ENCODE measurements around the gene GLYATL1. TPM values are rescaled to one million over a fixed set of nuclear protein-coding genes. Genes with fewer than 3 reads are reported as not detected.

GLYATL1 gene
- total and polyA plus RNA-seq, 2 experiments from 2014 or later, result 7.9 to 12.6 TPM

- no peaks in the 10 kb centered on the region for H3K9me2 ChIP-seq (ENCODE audit: insufficient read depth)
- H3K27ac Mint-ChIP-seq, result no peak overlapping the region
- H3K4me1 ChIP-seq (ENCODE audit: insufficient read depth), result no peaks in the 10 kb centered on the region
- no peaks in the 10 kb centered on the region for H3F3A ChIP-seq (replicated peaks; ENCODE audit: low read depth)
- H3K27me3 ChIP-seq (ENCODE audit: insufficient read depth), result no peaks in the 10 kb centered on the region
- no peak overlapping the region for H2AFZ ChIP-seq
- peaks cover 4% of the 10 kb centered on the region for H3K27me3 Mint-ChIP-seq (ENCODE audit: insufficient read depth, low read depth, poor library complexity)
- H3K36me3 ChIP-seq (ENCODE audit: insufficient read depth), result no peaks in the 10 kb centered on the region
- no peak overlapping the region for H3K4me3 Mint-ChIP-seq
- no peaks in the 10 kb centered on the region for H4K20me1 ChIP-seq (replicated peaks; ENCODE audit: insufficient read depth)
- H3K36me3 Mint-ChIP-seq (ENCODE audit: low read depth), result peaks cover 3% of the 10 kb centered on the region; the same call in 1 of the 3 replicates
- no peaks in the 10 kb centered on the region for H3K79me2 ChIP-seq (replicated peaks; ENCODE audit: insufficient read depth)
- H3K4me3 ChIP-seq, result no peak overlapping the region
- peaks cover 10% of the 10 kb centered on the region for H3K9me3 Mint-ChIP-seq
- no peak overlapping the region for H3K27ac ChIP-seq (ENCODE audit: low read depth)
- H3K4me1 Mint-ChIP-seq, result no peaks in the 10 kb centered on the region
- no peak for DNase-seq (ENCODE audit: low spot score)
- no peak overlapping the region for H3K4me2 ChIP-seq
- ATAC-seq, result no peak
- no peak for TF ChIP-seq EZH2phosphoT487 (IDR thresholded peaks at IDR 0.05; ENCODE audit: unreplicated experiment)
- TF ChIP-seq, protein P1, sequence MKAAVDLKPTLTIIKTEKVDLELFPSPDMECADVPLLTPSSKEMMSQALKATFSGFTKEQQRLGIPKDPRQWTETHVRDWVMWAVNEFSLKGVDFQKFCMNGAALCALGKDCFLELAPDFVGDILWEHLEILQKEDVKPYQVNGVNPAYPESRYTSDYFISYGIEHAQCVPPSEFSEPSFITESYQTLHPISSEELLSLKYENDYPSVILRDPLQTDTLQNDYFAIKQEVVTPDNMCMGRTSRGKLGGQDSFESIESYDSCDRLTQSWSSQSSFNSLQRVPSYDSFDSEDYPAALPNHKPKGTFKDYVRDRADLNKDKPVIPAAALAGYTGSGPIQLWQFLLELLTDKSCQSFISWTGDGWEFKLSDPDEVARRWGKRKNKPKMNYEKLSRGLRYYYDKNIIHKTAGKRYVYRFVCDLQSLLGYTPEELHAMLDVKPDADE (IDR thresholded peaks at IDR 0.05), result no peak
- TF ChIP-seq CREB1 (CRISPR knock-in tag; IDR thresholded peaks at IDR 0.05; ENCODE audit: low read depth), result no peak
- TF ChIP-seq, protein P2, sequence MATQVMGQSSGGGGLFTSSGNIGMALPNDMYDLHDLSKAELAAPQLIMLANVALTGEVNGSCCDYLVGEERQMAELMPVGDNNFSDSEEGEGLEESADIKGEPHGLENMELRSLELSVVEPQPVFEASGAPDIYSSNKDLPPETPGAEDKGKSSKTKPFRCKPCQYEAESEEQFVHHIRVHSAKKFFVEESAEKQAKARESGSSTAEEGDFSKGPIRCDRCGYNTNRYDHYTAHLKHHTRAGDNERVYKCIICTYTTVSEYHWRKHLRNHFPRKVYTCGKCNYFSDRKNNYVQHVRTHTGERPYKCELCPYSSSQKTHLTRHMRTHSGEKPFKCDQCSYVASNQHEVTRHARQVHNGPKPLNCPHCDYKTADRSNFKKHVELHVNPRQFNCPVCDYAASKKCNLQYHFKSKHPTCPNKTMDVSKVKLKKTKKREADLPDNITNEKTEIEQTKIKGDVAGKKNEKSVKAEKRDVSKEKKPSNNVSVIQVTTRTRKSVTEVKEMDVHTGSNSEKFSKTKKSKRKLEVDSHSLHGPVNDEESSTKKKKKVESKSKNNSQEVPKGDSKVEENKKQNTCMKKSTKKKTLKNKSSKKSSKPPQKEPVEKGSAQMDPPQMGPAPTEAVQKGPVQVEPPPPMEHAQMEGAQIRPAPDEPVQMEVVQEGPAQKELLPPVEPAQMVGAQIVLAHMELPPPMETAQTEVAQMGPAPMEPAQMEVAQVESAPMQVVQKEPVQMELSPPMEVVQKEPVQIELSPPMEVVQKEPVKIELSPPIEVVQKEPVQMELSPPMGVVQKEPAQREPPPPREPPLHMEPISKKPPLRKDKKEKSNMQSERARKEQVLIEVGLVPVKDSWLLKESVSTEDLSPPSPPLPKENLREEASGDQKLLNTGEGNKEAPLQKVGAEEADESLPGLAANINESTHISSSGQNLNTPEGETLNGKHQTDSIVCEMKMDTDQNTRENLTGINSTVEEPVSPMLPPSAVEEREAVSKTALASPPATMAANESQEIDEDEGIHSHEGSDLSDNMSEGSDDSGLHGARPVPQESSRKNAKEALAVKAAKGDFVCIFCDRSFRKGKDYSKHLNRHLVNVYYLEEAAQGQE (IDR thresholded peaks at IDR 0.05; ENCODE audit: unreplicated experiment), result no peak
- TF ChIP-seq EZH2 (IDR thresholded peaks at IDR 0.05; ENCODE audit: low read depth, unreplicated experiment), result no peak
- no peak for TF ChIP-seq ZNF114 (CRISPR knock-in tag; IDR thresholded peaks at IDR 0.05)
- no peak for TF ChIP-seq ZNF462 (CRISPR knock-in tag; IDR thresholded peaks at IDR 0.05)
- TF ChIP-seq POLR2AphosphoS5 (IDR thresholded peaks at IDR 0.05; ENCODE audit: low read depth), result no peak
- no peak for TF ChIP-seq JUNB (IDR thresholded peaks at IDR 0.05; ENCODE audit: unreplicated experiment)
- no peak for TF ChIP-seq STAT1 (IDR thresholded peaks at IDR 0.05; ENCODE audit: unreplicated experiment)
Measured at GRCh38 chr11:58979222-58979621, 39.9 kb downstream of the GLYATL1 start.
